Stimulated activated CD4-positive, alpha-beta T cell treated with anti-CD3 and anti-CD28 coated beads, Interleukin-15, amount 100 ng/mL, for 48 hours (primary cell): ENCODE measurements around the gene TBC1D14.

Experiments used
- DNase-seq, 2 donors: peaks; one replicate each; pipeline ENCODE4 v3.0.0-alpha.2; 2020; ENCODE audit warnings: low read depth in 2 of 2

The TBC1D14 gene

DNA sequence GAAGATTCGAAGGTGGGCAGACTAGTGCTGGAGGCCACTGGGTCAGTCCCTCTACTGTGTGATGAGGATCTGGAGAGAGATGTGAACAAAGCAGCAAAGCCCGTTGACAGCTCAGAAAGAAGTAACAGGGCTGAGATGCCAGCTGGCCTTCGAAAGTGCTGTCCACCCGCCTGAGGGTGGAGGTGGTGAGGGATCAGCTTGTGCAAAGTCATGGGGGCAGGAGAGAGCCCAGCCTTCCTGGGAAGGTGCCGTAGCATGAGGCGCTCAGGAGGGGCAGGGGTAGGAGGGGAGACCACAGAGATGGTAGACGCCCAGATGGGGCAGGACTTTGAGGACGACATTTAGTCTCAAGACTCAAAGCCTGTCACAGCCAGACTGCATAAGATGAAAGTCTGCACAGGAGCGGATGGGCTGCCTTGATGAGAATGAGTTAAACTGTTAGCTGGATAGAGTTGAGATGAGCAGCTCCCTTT is 19.7 kb downstream of the TBC1D14 start:
- DNase-seq: no peak

DNA sequence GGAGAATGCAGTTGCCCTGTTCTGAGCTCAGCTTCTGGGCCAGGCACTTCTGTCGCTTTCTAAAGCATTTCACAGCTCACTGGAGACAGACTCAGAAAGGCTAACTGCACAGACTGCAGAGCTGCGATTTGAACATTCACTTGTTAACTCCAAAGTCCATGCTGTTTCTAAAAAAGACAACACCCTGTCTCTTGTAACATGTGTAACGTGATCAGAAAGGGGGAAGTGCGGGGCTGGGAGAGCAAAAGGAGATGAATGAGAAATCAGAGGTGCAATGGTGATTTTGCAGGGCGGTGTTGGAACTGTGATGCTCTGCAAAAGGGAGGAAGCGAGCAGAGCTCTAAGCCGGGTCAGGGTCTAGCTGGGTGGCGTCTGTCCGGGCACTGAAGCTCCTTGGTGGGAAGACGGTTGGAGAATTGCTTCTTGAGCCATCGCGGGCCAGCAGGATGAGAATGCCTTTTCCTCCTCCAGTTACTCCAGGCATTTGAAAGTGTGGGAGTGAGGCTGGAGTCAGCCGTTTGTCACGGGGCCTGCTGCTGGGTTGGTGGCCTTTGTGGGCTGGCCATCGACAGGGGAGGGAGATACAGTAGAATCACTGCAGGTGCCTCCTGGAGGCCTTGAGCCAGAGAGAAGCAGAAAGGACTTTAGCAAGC is 20.3 kb downstream of the TBC1D14 start:
- DNase-seq: no peak

DNA sequence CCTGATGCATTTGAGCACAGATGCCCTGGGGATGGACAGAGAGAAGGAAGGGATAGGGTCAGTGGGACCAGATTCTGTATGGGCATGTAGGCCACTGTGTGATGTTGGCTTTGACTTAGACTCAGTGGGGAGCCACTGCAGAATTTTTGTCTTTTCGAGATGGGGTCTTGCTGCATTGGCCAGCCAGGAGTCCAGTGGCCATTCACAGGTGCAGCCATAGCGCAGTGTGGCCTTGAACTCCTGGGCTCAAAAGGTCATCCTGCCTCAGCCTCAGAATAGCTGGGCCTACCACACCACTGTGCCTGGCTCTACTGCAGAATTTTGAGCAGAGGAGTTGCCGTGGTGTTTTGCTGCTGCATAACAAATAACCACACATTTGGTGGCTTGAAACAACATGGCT is 22.8 kb downstream of the TBC1D14 start:
- DNase-seq: no peak

DNA sequence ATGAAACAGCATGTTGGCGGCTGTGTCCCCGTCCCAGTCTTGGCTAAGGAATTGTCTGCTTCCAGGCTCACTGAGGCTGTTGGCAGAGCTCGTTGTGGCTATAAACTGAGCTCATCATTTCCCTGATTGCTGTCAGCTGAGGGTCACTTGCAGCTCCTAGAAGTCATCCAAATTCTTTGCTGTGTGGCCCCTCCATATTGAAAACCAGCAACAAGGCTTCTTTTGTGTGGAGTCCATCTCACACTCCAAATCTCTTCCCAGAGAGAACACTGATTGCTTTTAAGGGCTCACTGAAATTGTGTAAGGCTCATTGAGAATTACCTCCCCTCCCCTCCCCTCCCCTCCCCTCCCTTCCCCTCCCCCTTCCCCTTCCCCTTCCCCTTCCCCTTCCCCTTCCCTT is 23.3 kb downstream of the TBC1D14 start:
- no peak for DNase-seq

- no peak for DNase-seq
Measured at GRCh38 chr4:6933691-6934430, 24.2 kb downstream of the TBC1D14 start.

DNA sequence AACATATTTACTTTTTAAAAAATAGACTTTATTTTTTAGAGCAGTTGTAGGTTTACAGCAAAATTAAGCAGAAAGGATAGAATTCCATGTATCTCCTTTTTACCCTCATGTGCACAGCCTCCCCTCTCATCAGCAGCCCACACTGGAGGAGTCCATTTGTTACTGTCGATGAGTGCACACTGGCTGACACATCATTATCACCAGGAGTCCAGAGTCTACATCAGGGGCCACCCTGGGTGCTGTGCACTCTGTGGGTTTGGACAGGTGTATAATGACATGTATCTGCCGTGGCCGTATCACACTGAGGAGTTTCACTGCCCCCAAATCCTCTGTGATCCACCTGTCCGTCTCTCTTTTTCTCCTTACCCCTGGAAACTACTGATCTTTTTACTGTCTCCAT is 26.3 kb downstream of the TBC1D14 start:
- DNase-seq: no peak

- DNase-seq: no peak
Measured at GRCh38 chr4:6937201-6937600, 27.6 kb downstream of the TBC1D14 start.

- DNase-seq: no peak
Measured at GRCh38 chr4:6937754-6938153, 28.1 kb downstream of the TBC1D14 start.

- no peak for DNase-seq
Measured at GRCh38 chr4:6938237-6938636, 28.6 kb downstream of the TBC1D14 start.

- DNase-seq: no peak
Measured at GRCh38 chr4:6938647-6939271, 29.1 kb downstream of the TBC1D14 start.

DNA sequence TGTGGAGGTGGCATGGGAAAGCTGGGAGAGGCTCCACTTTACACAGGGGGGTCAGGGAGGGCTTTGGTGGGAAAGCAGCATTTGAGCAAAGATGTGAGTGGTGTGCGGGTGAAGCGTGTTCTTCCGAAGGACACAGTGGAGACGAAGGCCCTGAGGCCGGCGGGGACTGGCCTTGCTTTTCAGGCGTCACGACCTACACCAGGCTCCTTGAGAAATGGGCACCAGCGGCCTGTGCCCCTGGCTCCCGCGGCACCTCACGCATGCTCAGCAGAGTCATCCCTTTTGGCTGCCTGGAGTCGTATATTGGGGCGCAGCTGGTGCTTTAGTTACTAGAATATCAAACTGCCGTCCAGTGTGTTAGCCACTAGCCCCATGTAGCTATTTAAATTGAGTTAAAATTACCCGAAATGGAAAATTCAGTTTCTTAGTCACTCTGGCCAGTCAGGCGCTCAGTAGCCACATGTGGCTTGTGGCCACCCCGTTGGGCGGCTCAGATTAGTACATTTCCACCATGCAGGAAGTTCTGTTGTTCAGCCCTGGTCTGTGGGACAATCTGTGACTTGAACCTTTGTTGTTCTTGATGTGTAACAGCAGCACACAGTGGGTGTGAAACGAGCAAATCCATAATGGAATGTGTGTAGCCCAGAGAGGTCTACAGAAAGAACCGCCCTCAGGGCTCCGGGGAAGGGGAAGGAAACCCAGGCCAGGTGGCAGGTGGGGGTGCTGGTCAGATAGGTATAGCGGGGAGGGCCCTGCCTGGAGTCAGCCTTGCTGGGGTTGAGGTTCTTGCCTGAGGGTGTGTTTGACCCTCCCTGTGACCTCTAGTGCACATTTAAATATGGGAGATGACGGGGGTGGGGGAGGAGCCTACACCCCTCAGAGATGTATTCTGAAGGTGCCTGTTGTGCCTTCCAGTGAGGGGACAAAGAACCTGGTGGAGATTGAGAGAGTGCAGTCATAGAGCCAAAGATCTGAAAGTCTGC is 30.4 kb downstream of the TBC1D14 start:
- no peak for DNase-seq

GRCh38 chr4:6940744-6941137 is 31.1 kb downstream of the TBC1D14 start:
- no peak for DNase-seq

- no peak for DNase-seq
Measured at GRCh38 chr4:6941796-6942195, 32.2 kb downstream of the TBC1D14 start.

- no peak for DNase-seq
Measured at GRCh38 chr4:6942238-6942800, 32.7 kb downstream of the TBC1D14 start.

DNA sequence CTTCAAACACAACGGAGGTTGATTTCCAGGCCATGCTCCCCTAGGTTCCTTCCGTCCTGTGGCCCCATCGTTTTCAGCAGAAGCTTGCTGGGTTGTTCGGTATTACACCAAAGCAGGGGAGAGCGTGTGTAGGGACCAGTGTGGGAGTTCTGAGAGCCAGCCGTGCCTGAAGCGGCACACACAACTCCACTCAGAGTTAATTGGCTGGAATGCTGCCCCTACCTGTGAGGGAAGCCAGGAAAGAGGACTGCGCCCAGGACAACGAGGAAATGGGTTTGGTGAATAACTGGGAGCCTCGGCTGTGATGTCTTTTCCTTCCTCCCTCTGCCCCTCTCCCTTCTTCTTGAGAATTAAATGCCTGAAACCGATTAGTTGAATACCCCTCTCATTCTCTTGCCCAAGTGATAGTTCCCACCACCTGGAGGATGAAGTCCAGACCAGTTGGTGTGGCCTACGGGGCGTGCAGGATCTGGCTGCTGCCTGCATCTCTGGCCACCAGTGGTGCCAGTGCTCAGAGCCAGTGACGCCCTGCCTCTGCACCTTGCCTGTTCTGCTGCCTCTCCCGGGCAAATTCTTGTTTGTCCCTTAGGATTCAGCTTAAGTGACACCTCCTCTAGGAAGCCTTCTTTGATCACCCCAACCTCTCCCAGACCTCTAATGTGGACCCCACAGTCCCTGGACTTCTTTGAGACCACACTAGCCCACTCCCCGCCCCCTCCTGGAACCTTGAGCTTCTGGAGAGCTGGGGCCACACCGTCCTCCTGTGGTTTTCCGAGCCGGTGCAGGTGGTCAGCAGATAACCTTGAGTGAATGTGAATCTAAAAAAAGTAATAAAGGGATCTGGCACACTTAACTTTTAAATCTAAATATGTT is 33.6 kb downstream of the TBC1D14 start:
- DNase-seq: no peak

GRCh38 chr4:6943885-6944225 is 34.2 kb downstream of the TBC1D14 start:
- no peak for DNase-seq

- DNase-seq: no peak
Measured at GRCh38 chr4:6944301-6945051, 34.9 kb downstream of the TBC1D14 start.

DNA sequence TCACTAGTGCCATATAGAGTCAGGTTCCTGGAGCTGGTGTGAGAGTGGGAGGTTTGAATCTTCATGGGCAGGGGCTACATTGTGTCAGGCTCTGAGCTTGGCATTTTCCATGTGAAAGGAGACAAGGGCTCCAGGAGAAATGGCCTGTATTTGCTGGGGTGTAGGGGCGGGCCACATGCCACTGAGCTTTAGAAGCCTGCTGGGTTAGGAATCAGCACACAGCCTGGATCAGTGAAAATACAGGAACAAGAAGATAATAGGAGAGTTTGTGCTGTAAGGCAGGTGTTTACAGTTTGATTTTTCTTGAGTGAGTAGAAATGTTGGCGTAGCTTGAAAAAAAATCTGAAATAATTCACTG is 35.4 kb downstream of the TBC1D14 start:
- DNase-seq: no peak

- no peak for DNase-seq
Measured at GRCh38 chr4:6946497-6946896, 36.9 kb downstream of the TBC1D14 start.

- DNase-seq: no peak
Measured at GRCh38 chr4:6948134-6948460, 38.5 kb downstream of the TBC1D14 start.
